GM21529 (cell line): ENCODE measurements around the gene SMAP1.

ENCODE experiments used
- ATAC-seq: cut with Tn5 transposase; IDR thresholded peaks from one replicate; pipeline ENCODE4 v1.9.1; 2021; ENCODE audit not compliant: unreplicated experiment

The SMAP1 gene

GRCh38 chr6:70839286-70840266 lies 171.9 kb downstream of the SMAP1 start:
- no peak for ATAC-seq

- ATAC-seq, result no peak
Measured at GRCh38 chr6:70841112-70841511, 173.4 kb downstream of the SMAP1 start.

GRCh38 chr6:70842541-70842940 lies 174.9 kb downstream of the SMAP1 start:
- no peak for ATAC-seq

GRCh38 chr6:70843328-70843918 lies 175.7 kb downstream of the SMAP1 start:
- ATAC-seq, result no peak

- ATAC-seq, result no peak
Measured at GRCh38 chr6:70844301-70844700, 176.6 kb downstream of the SMAP1 start.

- no peak for ATAC-seq
Measured at GRCh38 chr6:70846207-70846835, 178.6 kb downstream of the SMAP1 start.

- no peak for ATAC-seq
Measured at GRCh38 chr6:70847106-70848084, 179.7 kb downstream of the SMAP1 start.

- no peak for ATAC-seq
Measured at GRCh38 chr6:70849348-70850069, 181.8 kb downstream of the SMAP1 start.

GRCh38 chr6:70852667-70853246 lies 185.1 kb downstream of the SMAP1 start:
- ATAC-seq, result no peak

GRCh38 chr6:70857387-70858077 lies 189.8 kb downstream of the SMAP1 start:
- peak; percentile 100 for ATAC-seq

GRCh38 chr6:70860045-70860444 lies 192.4 kb downstream of the SMAP1 start:
- no peak for ATAC-seq

- ATAC-seq, result no peak
Measured at GRCh38 chr6:70860920-70861319, 193.2 kb downstream of the SMAP1 start.

GRCh38 chr6:70863343-70863742 lies 195.7 kb downstream of the SMAP1 start:
- no peak for ATAC-seq

GRCh38 chr6:70864401-70864800 lies 196.7 kb downstream of the SMAP1 start:
- ATAC-seq, result no peak

- no peak for ATAC-seq
Measured at GRCh38 chr6:70872469-70872868, 204.8 kb downstream of the SMAP1 start.

GRCh38 chr6:70874181-70874913 lies 206.7 kb downstream of the SMAP1 start:
- ATAC-seq, result no peak

GRCh38 chr6:70879496-70879895 lies 211.8 kb downstream of the SMAP1 start:
- no peak for ATAC-seq
